Neural cell (in vitro differentiated cells): ENCODE measurements around the gene DBH. TPM values are rescaled to one million over a fixed set of nuclear protein-coding genes. Genes with fewer than 3 reads are reported as not detected.
A peak's percentile ranks its signal among the peaks of the same experiment; 100 is the strongest.

Experiments used
- H2AFZ ChIP-seq: fragments of 200-600, 300-800 bp; sonication (generic), shearing (Covaris generic); 2 replicates; pipeline ENCODE4 v1.6.0; 2014; ENCODE audit warnings: low read depth, mild to moderate bottlenecking, antibody characterized with exemption, low read length, moderate library complexity
- H3F3A ChIP-seq: fragments of 200-600 bp; shearing (Covaris generic); 2 replicates; pipeline ENCODE4 v1.6.1; 2016; ENCODE audit warnings: mild to moderate bottlenecking, moderate library complexity, mixed read lengths, antibody characterized with exemption, low read length; ENCODE audit not compliant: insufficient read depth, poor library complexity, severe bottlenecking
- H3K27ac ChIP-seq: fragments of 200-600, 300-800 bp; sonication (generic), shearing (Covaris generic); 2 replicates; pipeline ENCODE4 v1.5.1; 2014; ENCODE audit warnings: mild to moderate bottlenecking, low read length, moderate library complexity
- H3K27me3 ChIP-seq: fragments of 300-800, 200-600 bp; sonication (generic), shearing (Covaris generic); 2 replicates; pipeline ENCODE4 v1.6.0; 2014; ENCODE audit warnings: mild to moderate bottlenecking, low read depth, low read length, moderate library complexity; ENCODE audit not compliant: insufficient read depth
- H3K36me3 ChIP-seq: fragments of 300-800, 200-600 bp; sonication (generic), shearing (Covaris generic); 2 replicates; pipeline ENCODE4 v1.5.1; 2014; ENCODE audit warnings: mild to moderate bottlenecking, antibody characterized with exemption, low read length, moderate library complexity; ENCODE audit not compliant: insufficient read depth
- H3K4me2 ChIP-seq: fragments of 300-800, 200-600 bp; sonication (generic), shearing (Covaris generic); 2 replicates; pipeline ENCODE4 v1.6.0; 2014; ENCODE audit warnings: mild to moderate bottlenecking, low read length
- H3K4me3 ChIP-seq: fragments of 300-800, 200-600 bp; sonication (generic), shearing (Covaris generic); 2 replicates; pipeline ENCODE4 v1.5.1; 2014; ENCODE audit warnings: mild to moderate bottlenecking, low read length, moderate library complexity
- H3K79me2 ChIP-seq: fragments of 200-600 bp; shearing (Covaris generic); replicated peaks from 2 replicates; pipeline ENCODE4 v1.6.0; 2014; ENCODE audit warnings: mild to moderate bottlenecking, low read length, moderate library complexity; ENCODE audit not compliant: insufficient read depth
- H3K9ac ChIP-seq: fragments of 300-800, 200-600 bp; sonication (generic), shearing (Covaris generic); 2 replicates; pipeline ENCODE4 v1.6.1; 2016; ENCODE audit warnings: mild to moderate bottlenecking, low read length, mixed read lengths
- H3K9me2 ChIP-seq: fragments of 200-600 bp; shearing (Covaris generic); 2 replicates; pipeline ENCODE4 v1.6.1; 2016; ENCODE audit warnings: mild to moderate bottlenecking, low read length, mixed read lengths; ENCODE audit not compliant: insufficient read depth
- H3K9me3 ChIP-seq: fragments of 200-600, 300-800 bp; sonication (generic), shearing (Covaris generic); 2 replicates; pipeline ENCODE4 v1.6.1; 2016; ENCODE audit warnings: mild to moderate bottlenecking, mixed run types, low read length, moderate library complexity, mixed read lengths
- H4K20me1 ChIP-seq: fragments of 200-600 bp; shearing (Covaris generic); 2 replicates; pipeline ENCODE4 v1.6.1; 2016; ENCODE audit warnings: mild to moderate bottlenecking, mixed run types; ENCODE audit not compliant: insufficient read depth
- CTCF ChIP-seq: fragments of 450-650 bp; IDR thresholded peaks from 2 replicates; pipeline ENCODE4 v1.5.1; 2014; ENCODE audit warnings: antibody characterized with exemption, mild to moderate bottlenecking, moderate library complexity; ENCODE audit not compliant: poor library complexity, severe bottlenecking
- EP300 ChIP-seq: fragments of 450-650 bp; conservative IDR thresholded peaks from 2 replicates; pipeline ENCODE4 v1.6.1; 2014; ENCODE audit warnings: antibody characterized with exemption, mild to moderate bottlenecking, moderate library complexity; ENCODE audit not compliant: poor library complexity, severe bottlenecking
- EZH2 ChIP-seq: fragments of 200-600, 300-800 bp; shearing (Covaris generic), sonication (generic); IDR thresholded peaks from 2 replicates; pipeline ENCODE4 v1.6.1; 2014; ENCODE audit warnings: antibody characterized with exemption, low read length, borderline replicate concordance, mild to moderate bottlenecking; ENCODE audit not compliant: insufficient read depth, poor library complexity, severe bottlenecking
- MXI1 ChIP-seq: fragments of 450-650 bp; conservative IDR thresholded peaks from 2 replicates; pipeline ENCODE4 v1.6.1; 2014; ENCODE audit warnings: antibody characterized with exemption, mild to moderate bottlenecking; ENCODE audit not compliant: poor library complexity, severe bottlenecking
- RAD21 ChIP-seq: fragments of 450-650 bp; conservative IDR thresholded peaks from 2 replicates; pipeline ENCODE4 v1.6.1; 2014; ENCODE audit warnings: antibody characterized with exemption, mild to moderate bottlenecking, moderate library complexity
- REST ChIP-seq: IDR thresholded peaks from 2 replicates; pipeline ENCODE4 v1.6.1; 2012; ENCODE audit warnings: borderline replicate concordance
- SMC3 ChIP-seq: fragments of 450-650 bp; conservative IDR thresholded peaks from 2 replicates; pipeline ENCODE4 v1.6.1; 2014; ENCODE audit warnings: antibody characterized with exemption, mild to moderate bottlenecking, moderate library complexity; ENCODE audit not compliant: poor library complexity
- TAF1 ChIP-seq: IDR thresholded peaks from 2 replicates; pipeline ENCODE4 v1.6.1; 2012; ENCODE audit warnings: low read depth
- polyA plus RNA-seq: library from polyadenylated mRNA; depleted of rRNA; stranded (reverse); fragments of >200 nt; gene quantifications from 2 replicates; pipeline ENCODE4 v1.2.3, GENCODE V29; 2014

DBH gene
- polyA plus RNA-seq, 1 donor from 2014 or later = not detected

GRCh38 chr9:133609311-133610098 lies 26.7 kb upstream of the DBH start, which contains the start of gene FAM163B:
TSS of gene FAM163B (minus strand) at chr9:133609389. CDS start at chr9:133580223, 29,166 bp downstream.
- H3K27me3 ChIP-seq = peaks cover 45% of the 10 kb centered on the region
- H3K36me3 ChIP-seq = no peaks in the 10 kb centered on the region
- no peak within 1 kb of the TSS for H3K27ac ChIP-seq
- peak within 1 kb of the TSS; percentile 52 for H3K9ac ChIP-seq
- H3K4me2 ChIP-seq = no peak within 1 kb of the TSS
- peak within 1 kb of the TSS; percentile 62 for H3K4me3 ChIP-seq
- H4K20me1 ChIP-seq = no peaks in the 10 kb centered on the region
- no peaks in the 10 kb centered on the region for H3K9me2 ChIP-seq
- TF ChIP-seq CTCF (no peak), REST (peak; percentile 47), RAD21 (no peak), EP300 (peak; percentile 10)
- H2AFZ ChIP-seq = no peak within 1 kb of the TSS
- no peaks in the 10 kb centered on the region for H3K79me2 ChIP-seq
- H3F3A ChIP-seq = no peaks in the 10 kb centered on the region
- H3K9me3 ChIP-seq = no peaks in the 10 kb centered on the region

GRCh38 chr9:133610845-133611244 lies 25.3 kb upstream of the DBH start:
- H3K9me2 ChIP-seq = no peaks in the 10 kb centered on the region
- H2AFZ ChIP-seq = no peak overlapping the region
- H3K79me2 ChIP-seq = no peaks in the 10 kb centered on the region
- no peak for TF ChIP-seq EZH2
- no peak for TF ChIP-seq CTCF
- TF ChIP-seq EP300 = no peak
- no peak for TF ChIP-seq TAF1
- TF ChIP-seq REST = no peak
- no peak for TF ChIP-seq MXI1
- no peak for TF ChIP-seq SMC3
- H3K9ac ChIP-seq = no peak overlapping the region
- no peaks in the 10 kb centered on the region for H3K9me3 ChIP-seq
- no peak overlapping the region for H3K27ac ChIP-seq
- H3F3A ChIP-seq = no peaks in the 10 kb centered on the region
- H3K27me3 ChIP-seq = peaks cover 45% of the 10 kb centered on the region
- H3K4me2 ChIP-seq = no peak overlapping the region
- no peak overlapping the region for H3K4me3 ChIP-seq
- H3K36me3 ChIP-seq = no peaks in the 10 kb centered on the region
- H4K20me1 ChIP-seq = no peaks in the 10 kb centered on the region
